ENCODE data around the gene HEATR5B.

GRCh38 chr2:37029758-37030157 is 54.4 kb downstream of the HEATR5B start:
- TF ChIP-seq BHLHE40 (IDR thresholded peaks at IDR 0.05; ENCODE audit: borderline replicate concordance) (no peak), NFRKB (IDR thresholded peaks at IDR 0.05) (no peak), SP1 (IDR thresholded peaks at IDR 0.05) (no peak), FOXK2 (IDR thresholded peaks at IDR 0.05) (no peak), LEF1 (IDR thresholded peaks at IDR 0.05; ENCODE audit: borderline replicate concordance) (no peak), FOXA1 (IDR thresholded peaks at IDR 0.05) (no peak), ARNT (IDR thresholded peaks at IDR 0.05) (no peak), TARDBP (IDR thresholded peaks at IDR 0.05) (no peak)
- TF ChIP-seq, protein P1, sequence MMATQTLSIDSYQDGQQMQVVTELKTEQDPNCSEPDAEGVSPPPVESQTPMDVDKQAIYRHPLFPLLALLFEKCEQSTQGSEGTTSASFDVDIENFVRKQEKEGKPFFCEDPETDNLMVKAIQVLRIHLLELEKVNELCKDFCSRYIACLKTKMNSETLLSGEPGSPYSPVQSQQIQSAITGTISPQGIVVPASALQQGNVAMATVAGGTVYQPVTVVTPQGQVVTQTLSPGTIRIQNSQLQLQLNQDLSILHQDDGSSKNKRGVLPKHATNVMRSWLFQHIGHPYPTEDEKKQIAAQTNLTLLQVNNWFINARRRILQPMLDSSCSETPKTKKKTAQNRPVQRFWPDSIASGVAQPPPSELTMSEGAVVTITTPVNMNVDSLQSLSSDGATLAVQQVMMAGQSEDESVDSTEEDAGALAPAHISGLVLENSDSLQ (IDR thresholded peaks at IDR 0.05), result no peak
